Esophagus muscularis mucosa (tissue), 4 donors: ENCODE results near the gene NAIF1. TPM values are rescaled to one million over a fixed set of nuclear protein-coding genes. Genes with fewer than 3 reads are reported as not detected.

ENCODE experiments used
- DNase-seq: peaks from one replicate; pipeline ENCODE4 v3.0.0-alpha.2; 2017; ENCODE audit errors: extremely low spot score
- H3K27ac ChIP-seq, 4 donors: fragments of 200-600 bp; sonication (generic); replicated peaks in 1 of 4; 1 replicate in 3 of 4; 2 replicates in 1 of 4; pipeline ENCODE4 v1.5.1; 2016 to 2019; ENCODE audit warnings: mild to moderate bottlenecking in 1 of 4
- H3K27me3 ChIP-seq, 4 donors: fragments of 200-600 bp; sonication (generic); one replicate each; pipeline versions ENCODE4 v1.5.1 to v1.6.0; 2016 to 2019
- H3K36me3 ChIP-seq, 4 donors: fragments of 200-600 bp; sonication (generic); one replicate each; pipeline ENCODE4 v1.5.1; 2016 to 2019
- H3K4me1 ChIP-seq, 4 donors: fragments of 200-600 bp; sonication (generic); one replicate each; pipeline ENCODE4 v1.5.1; 2016 to 2019
- H3K4me3 ChIP-seq, 4 donors: fragments of 200-600 bp; sonication (generic); 1 replicate in 2 of 4; 2 replicates in 2 of 4; pipeline ENCODE4 v1.5.1; 2016 to 2019; ENCODE audit warnings: mild to moderate bottlenecking in 4 of 4, moderate library complexity in 1 of 4
- H3K9me3 ChIP-seq, 4 donors: fragments of 200-600 bp; sonication (generic); 1 replicate in 3 of 4; 2 replicates in 1 of 4; pipeline ENCODE4 v1.5.1; 2016 to 2019
- CTCF ChIP-seq, 3 experiments: fragments of 200-600 bp in 2 of 3; fragments of 450-650 bp in 1 of 3; sonication (generic) in 2 of 3; IDR thresholded peaks; one replicate each; pipeline ENCODE4 v1.5.1; 2017 to 2019; ENCODE audit warnings: antibody characterized with exemption in 3 of 3, mild to moderate bottlenecking in 2 of 3, moderate library complexity in 1 of 3
- EP300 ChIP-seq: sonication (generic); formaldehyde crosslinking; IDR thresholded peaks from one replicate; pipeline ENCODE4 v1.6.1; 2017; ENCODE audit warnings: antibody characterized with exemption
- POLR2A ChIP-seq: fragments of 450-650 bp; IDR thresholded peaks from one replicate; pipeline ENCODE4 v1.6.1; 2017; ENCODE audit warnings: antibody characterized with exemption, moderate library complexity, mild to moderate bottlenecking, low read depth
- POLR2AphosphoS5 ChIP-seq, 2 donors: sonication (generic); formaldehyde crosslinking; IDR thresholded peaks; one replicate each; pipeline ENCODE4 v1.6.1; 2017; ENCODE audit warnings: antibody characterized with exemption in 2 of 2
- WGBS: methylation state at CpG from one replicate; pipeline ENCODE4 v1.1.5; 2018; 5-methylcytosine and 5-hydroxymethylcytosine counted together
- intact Hi-C: fragments of 100-400 bp; cut with DNase I; formaldehyde crosslinking; loops from one replicate; pipeline ENCODE4 v1.15.1; 2023
- total RNA-seq, 4 donors: library from RNA; depleted of rRNA; stranded (reverse); fragments of >200 nt; gene quantifications; one replicate each; pipeline versions ENCODE4 v1.1.0 to v1.2.1, GENCODE V29; 2016

NAIF1 gene
- total RNA-seq, 4 donors from 2014 or later = 5.4 to 12.0 (median 9.7) TPM

- DNase-seq = no peak
- Histone ChIP-seq H3K27me3 (no peaks in the 10 kb centered on the region), H3K9me3 (no peaks in the 10 kb centered on the region), H3K27ac (peak overlapping the region; percentile 75 to 83 (median 78)), H3K4me1 (peaks cover 12 to 43% (median 31%) of the 10 kb centered on the region in 4 donors), H3K4me3 (no peak overlapping the region), H3K36me3 (peaks cover 0 to under 1% (median under 1%) of the 10 kb centered on the region in 4 donors)
- intact Hi-C loops = no loop called here
- WGBS = 70% methylated on average over 3 of the region's 3 CpGs
- TF ChIP-seq CTCF (IDR thresholded peaks at IDR 0.05) = no peak
- TF ChIP-seq EP300 = no peak
- TF ChIP-seq POLR2AphosphoS5 (IDR thresholded peaks at IDR 0.05) = no peak
- no peak for TF ChIP-seq POLR2A
These were observed 11.0 kb downstream of the NAIF1 start for GRCh38 chr9:128056086-128056485.

GRCh38 chr9:128055344-128056040 is 11.6 kb downstream of the NAIF1 start:
- peak overlapping the region; percentile 75 to 83 (median 78) for H3K27ac ChIP-seq
- H3K36me3 ChIP-seq = no peaks in the 10 kb centered on the region
- H3K4me3 ChIP-seq = no peak overlapping the region
- no peak for DNase-seq
- TF ChIP-seq POLR2AphosphoS5 (IDR thresholded peaks at IDR 0.05) (peak; percentile 64), POLR2A (peak; percentile 23), CTCF (IDR thresholded peaks at IDR 0.05) (no peak)
- WGBS = 41% methylated on average over 7 of the region's 7 CpGs
- intact Hi-C loops = no loop called here
- H3K9me3 ChIP-seq = no peaks in the 10 kb centered on the region
- peaks cover 12 to 38% (median 31%) of the 10 kb centered on the region in 4 donors for H3K4me1 ChIP-seq
- H3K27me3 ChIP-seq = no peaks in the 10 kb centered on the region

- Histone ChIP-seq H3K9me3 (no peaks in the 10 kb centered on the region), H3K27ac (peak overlapping the region; percentile 75 to 83 (median 78)), H3K4me1 (peaks cover 12 to 38% (median 29%) of the 10 kb centered on the region in 4 donors), H3K36me3 (no peaks in the 10 kb centered on the region), H3K4me3 (no peak overlapping the region), H3K27me3 (no peaks in the 10 kb centered on the region)
- TF ChIP-seq CTCF (IDR thresholded peaks at IDR 0.05) = no peak
- TF ChIP-seq EP300 = no peak
- no peak for TF ChIP-seq POLR2AphosphoS5 (IDR thresholded peaks at IDR 0.05)
- TF ChIP-seq POLR2A = no peak
- intact Hi-C loops = no loop called here
- 80% methylated on average over 3 of the region's 3 CpGs for WGBS
- no peak for DNase-seq
These were observed 13.0 kb downstream of the NAIF1 start for GRCh38 chr9:128054087-128054486.

GRCh38 chr9:128053560-128053959 is 13.6 kb downstream of the NAIF1 start:
- TF ChIP-seq POLR2AphosphoS5 (IDR thresholded peaks at IDR 0.05) (no peak), CTCF (IDR thresholded peaks at IDR 0.05) (no peak), EP300 (no peak), POLR2A (no peak)
- intact Hi-C loops = no loop called here
- Histone ChIP-seq H3K36me3 (no peaks in the 10 kb centered on the region), H3K27me3 (no peaks in the 10 kb centered on the region), H3K9me3 (no peaks in the 10 kb centered on the region), H3K27ac (peak overlapping the region; percentile 35 to 80 (median 56)), H3K4me3 (no peak overlapping the region), H3K4me1 (peaks cover 12 to 38% (median 28%) of the 10 kb centered on the region in 4 donors)
- 71% methylated on average over 11 of the region's 11 CpGs for WGBS
- DNase-seq = no peak
